Subcutaneous preadipocyte (primary cell): ENCODE results near the gene EMX2. TPM values are rescaled to one million over a fixed set of nuclear protein-coding genes. Genes with fewer than 3 reads are reported as not detected.

Experiments
- total RNA-seq: library from RNA; depleted of rRNA; stranded (reverse); fragments of >200 nt; gene quantifications from 2 replicates; pipeline ENCODE4 v1.2.3, GENCODE V29; 2012

Gene EMX2
- 1.1 and 3.1 TPM in 2 replicates for total RNA-seq

DNA sequence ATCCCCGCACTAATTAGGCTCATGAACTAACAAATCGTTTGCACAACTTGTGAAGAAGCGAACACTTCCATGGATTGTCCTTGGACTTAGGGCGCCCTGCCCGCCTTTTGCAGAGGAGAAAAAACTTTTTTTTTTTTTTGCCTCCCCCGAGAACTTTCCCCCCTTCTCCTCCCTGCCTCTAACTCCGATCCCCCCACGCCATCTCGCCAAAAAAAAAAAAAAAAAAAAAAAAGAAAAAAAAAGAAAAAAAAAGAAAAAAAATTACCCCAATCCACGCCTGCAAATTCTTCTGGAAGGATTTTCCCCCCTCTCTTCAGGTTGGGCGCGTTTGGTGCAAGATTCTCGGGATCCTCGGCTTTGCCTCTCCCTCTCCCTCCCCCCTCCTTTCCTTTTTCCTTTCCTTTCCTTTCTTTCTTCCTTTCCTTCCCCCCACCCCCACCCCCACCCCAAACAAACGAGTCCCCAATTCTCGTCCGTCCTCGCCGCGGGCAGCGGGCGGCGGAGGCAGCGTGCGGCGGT is at the start of gene EMX2:
TSS of gene EMX2 (plus strand) at position 41 of the 519 bp plus-strand sequence. CDS start 522 bp downstream, outside the sequence.

Other genes with a start within 250 kb of the EMX2 start
- gene PDZD8, start 167.3 kb upstream of the EMX2 start, total RNA-seq, result 25.4 and 45.7 TPM in 2 replicates